COR-L47 (cell line): Measurements from ENCODE around the gene ALPK1.
"Not testable (repeated sequence)": the region's sequence is repeated elsewhere in the genome, so short reads cannot be mapped to it uniquely, and the experiment has no call there.

Experiments
- DNase-seq: peaks from one replicate; lab custom pipeline; 2025; lab: John Stamatoyannopoulos, UW

ALPK1 gene

GRCh38 chr4:112378858-112379257 lies 81.7 kb downstream of the ALPK1 start:
- DNase-seq = no peak

GRCh38 chr4:112379306-112379705 lies 82.1 kb downstream of the ALPK1 start:
- no peak for DNase-seq

- DNase-seq = no peak
Measured at GRCh38 chr4:112381996-112382692, 85.0 kb downstream of the ALPK1 start.

- no peak for DNase-seq
Measured at GRCh38 chr4:112386071-112386470, 88.9 kb downstream of the ALPK1 start.

GRCh38 chr4:112402098-112402497 lies 104.9 kb downstream of the ALPK1 start:
- no peak for DNase-seq

- no peak for DNase-seq
Measured at GRCh38 chr4:112403101-112403945, 106.2 kb downstream of the ALPK1 start.

- DNase-seq = no peak
Measured at GRCh38 chr4:112410364-112410763, 113.2 kb downstream of the ALPK1 start.

- DNase-seq = no peak
Measured at GRCh38 chr4:112410804-112411203, 113.6 kb downstream of the ALPK1 start.

- DNase-seq = no peak
Measured at GRCh38 chr4:112411781-112412550, 114.8 kb downstream of the ALPK1 start.

- DNase-seq = no peak
Measured at GRCh38 chr4:112416464-112416863, 119.3 kb downstream of the ALPK1 start.

- DNase-seq = no peak
Measured at GRCh38 chr4:112418092-112418491, 120.9 kb downstream of the ALPK1 start.

GRCh38 chr4:112421911-112422310 lies 124.7 kb downstream of the ALPK1 start:
- no peak for DNase-seq

- no peak for DNase-seq
Measured at GRCh38 chr4:112422644-112423043, 125.5 kb downstream of the ALPK1 start.

- no peak for DNase-seq
Measured at GRCh38 chr4:112423591-112423990, 126.4 kb downstream of the ALPK1 start.

GRCh38 chr4:112425823-112426222 lies 128.7 kb downstream of the ALPK1 start:
- no peak for DNase-seq

GRCh38 chr4:112426416-112426815 lies 129.2 kb downstream of the ALPK1 start:
- no peak for DNase-seq

- no peak for DNase-seq
Measured at GRCh38 chr4:112431158-112431557, 134.0 kb downstream of the ALPK1 start.

GRCh38 chr4:112436987-112437386 lies 139.8 kb downstream of the ALPK1 start:
- DNase-seq = no peak

- DNase-seq = not testable (repeated sequence)
Measured at GRCh38 chr4:112442226-112442625, 145.1 kb downstream of the ALPK1 start.

GRCh38 chr4:112448306-112449132 lies 151.3 kb downstream of the ALPK1 start:
- no peak for DNase-seq

GRCh38 chr4:112449708-112450107 lies 152.5 kb downstream of the ALPK1 start:
- DNase-seq = no peak

GRCh38 chr4:112451104-112451503 lies 153.9 kb downstream of the ALPK1 start:
- DNase-seq = no peak
